GM11168 (cell line): ENCODE measurements around the gene CARD18.

Source experiments
- in situ Hi-C: fragments of 300-500 bp; cut with MboI; formaldehyde crosslinking; loops from one replicate; pipeline ENCODE4 v1.12.0; 2022; ENCODE audit warnings: low sequenced_read_pairs; ENCODE audit not compliant: unreplicated experiment

The CARD18 gene

GRCh38 chr11:105139669-105140068 is at the start of gene CARD18:
Gene CARD18, minus strand, starts transcription at chr11:105139769. Its CDS starts 43 bp downstream, at chr11:105139726.
- in situ Hi-C loops = no loop called here

GRCh38 chr11:105183987-105184386 is 44.4 kb upstream of the CARD18 start:
- in situ Hi-C loops = no loop called here

GRCh38 chr11:105183426-105183825 is 43.9 kb upstream of the CARD18 start:
- in situ Hi-C loops = no loop called here

- in situ Hi-C loops = no loop called here
Measured at GRCh38 chr11:105181521-105181920, 42.0 kb upstream of the CARD18 start.

GRCh38 chr11:105181100-105181499 is 41.5 kb upstream of the CARD18 start:
- in situ Hi-C loops = no loop called here

GRCh38 chr11:105179542-105180278 is 40.1 kb upstream of the CARD18 start:
- in situ Hi-C loops = no loop called here

GRCh38 chr11:105177658-105178057 is 38.1 kb upstream of the CARD18 start:
- in situ Hi-C loops = no loop called here

- in situ Hi-C loops = no loop called here
Measured at GRCh38 chr11:105168457-105168856, 28.9 kb upstream of the CARD18 start.

GRCh38 chr11:105167244-105167643 is 27.7 kb upstream of the CARD18 start:
- in situ Hi-C loops = no loop called here

GRCh38 chr11:105164208-105164607 is 24.6 kb upstream of the CARD18 start:
- in situ Hi-C loops = no loop called here

- in situ Hi-C loops = no loop called here
Measured at GRCh38 chr11:105162506-105162905, 22.9 kb upstream of the CARD18 start.

- in situ Hi-C loops = no loop called here
Measured at GRCh38 chr11:105158436-105158835, 18.9 kb upstream of the CARD18 start.

GRCh38 chr11:105156720-105157119 is 17.2 kb upstream of the CARD18 start:
- in situ Hi-C loops = no loop called here

GRCh38 chr11:105156231-105156630 is 16.7 kb upstream of the CARD18 start:
- in situ Hi-C loops = no loop called here

- in situ Hi-C loops = no loop called here
Measured at GRCh38 chr11:105155679-105156078, 16.1 kb upstream of the CARD18 start.

GRCh38 chr11:105153392-105153791 is 13.8 kb upstream of the CARD18 start:
- in situ Hi-C loops = no loop called here

GRCh38 chr11:105152560-105152959 is 13.0 kb upstream of the CARD18 start:
- in situ Hi-C loops = no loop called here

GRCh38 chr11:105152021-105152512 is 12.5 kb upstream of the CARD18 start:
- in situ Hi-C loops = no loop called here

- in situ Hi-C loops = no loop called here
Measured at GRCh38 chr11:105149477-105149876, 9.9 kb upstream of the CARD18 start.

GRCh38 chr11:105148241-105148640 is 8.7 kb upstream of the CARD18 start:
- in situ Hi-C loops = no loop called here

- in situ Hi-C loops = no loop called here
Measured at GRCh38 chr11:105144887-105145286, 5.3 kb upstream of the CARD18 start.

GRCh38 chr11:105142167-105142566 is 2.6 kb upstream of the CARD18 start:
- in situ Hi-C loops = no loop called here
